SU-DHL-6 (cell line): Measurements from ENCODE around the gene TLE1.

Source experiments
- H2AFZ ChIP-seq: fragments of 200-600 bp; sonication (generic); 2 replicates; pipeline ENCODE4 v1.6.1; 2014; ENCODE audit warnings: low read depth, mild to moderate bottlenecking, moderate library complexity, mixed read lengths, antibody characterized with exemption, low read length; ENCODE audit not compliant: severe bottlenecking
- H3F3A ChIP-seq: fragments of 200-600 bp; shearing (Covaris generic); 2 replicates; pipeline ENCODE4 v1.6.0; 2016; ENCODE audit warnings: antibody characterized with exemption, mild to moderate bottlenecking; ENCODE audit not compliant: insufficient read depth
- H3K27ac ChIP-seq: fragments of 200-600 bp; sonication (generic); 2 replicates; pipeline ENCODE4 v1.5.1; 2016; ENCODE audit warnings: low read depth, mild to moderate bottlenecking, low read length, moderate library complexity, mixed read lengths
- H3K27me3 ChIP-seq: fragments of 200-600 bp; sonication (generic), shearing (Covaris generic); 2 replicates; pipeline ENCODE4 v1.6.0; 2014; ENCODE audit warnings: mild to moderate bottlenecking, low read length
- H3K36me3 ChIP-seq: fragments of 200-600 bp; sonication (generic); 2 replicates; pipeline ENCODE4 v1.6.1; 2014; ENCODE audit warnings: mild to moderate bottlenecking, low read length, mixed read lengths
- H3K4me2 ChIP-seq: fragments of 300-600, 200-600 bp; shearing (Covaris generic), sonication (generic); 2 replicates; pipeline ENCODE4 v1.6.0; 2014; ENCODE audit warnings: low read length, low read depth, mild to moderate bottlenecking; ENCODE audit not compliant: poor library complexity, severe bottlenecking
- H3K4me3 ChIP-seq: fragments of 200-600 bp; sonication (generic); 2 replicates; pipeline ENCODE4 v1.5.1; 2014; ENCODE audit warnings: antibody characterized with exemption, low read length, mild to moderate bottlenecking, mixed read lengths; ENCODE audit not compliant: insufficient read depth, poor library complexity, severe bottlenecking
- H3K79me2 ChIP-seq: fragments of 200-600 bp; sonication (generic); 2 replicates; pipeline ENCODE4 v1.6.1; 2014; ENCODE audit warnings: mild to moderate bottlenecking, low read length, moderate library complexity; ENCODE audit not compliant: insufficient read depth
- H3K9ac ChIP-seq: fragments of 200-600 bp; sonication (generic); 2 replicates; pipeline ENCODE4 v1.7.0; 2014; ENCODE audit warnings: mild to moderate bottlenecking, low read length
- H3K9me2 ChIP-seq: fragments of 200-600 bp; sonication (generic); replicated peaks from 2 replicates; pipeline ENCODE4 v1.6.1; 2014; ENCODE audit warnings: low read length; ENCODE audit not compliant: insufficient read depth
- H3K9me3 ChIP-seq: fragments of 200-600 bp; sonication (generic); 2 replicates; pipeline ENCODE4 v1.6.1; 2014; ENCODE audit warnings: low read length, mixed read lengths; ENCODE audit not compliant: insufficient read depth
- H4K20me1 ChIP-seq: fragments of 200-600 bp; sonication (generic); 2 replicates; pipeline ENCODE4 v1.6.1; 2014; ENCODE audit warnings: low read depth, mild to moderate bottlenecking, antibody characterized with exemption, low read length, moderate library complexity, mixed read lengths
- EZH2phosphoT487 ChIP-seq: fragments of 200-600 bp; sonication (generic), shearing (Covaris generic); conservative IDR thresholded peaks from 2 replicates; pipeline ENCODE4 v1.6.1; 2018; ENCODE audit warnings: mild to moderate bottlenecking, antibody characterized with exemption, low read length, moderate library complexity, mixed read lengths
- TF ChIP-seq, protein P1 (sequence below): fragments of 200-600 bp; sonication (generic); IDR thresholded peaks from one replicate; pipeline ENCODE4 v1.5.1; 2017; ENCODE audit warnings: antibody characterized with exemption, mild to moderate bottlenecking, low read length, moderate library complexity; ENCODE audit not compliant: insufficient read depth, poor library complexity, severe bottlenecking

The TLE1 gene

GRCh38 chr9:81598123-81598497, 91.2 kb downstream of the TLE1 start:
- Histone ChIP-seq H3K27me3 (no peaks in the 10 kb centered on the region), H3K79me2 (no peaks in the 10 kb centered on the region), H3K9me3 (no peaks in the 10 kb centered on the region), H3F3A (no peaks in the 10 kb centered on the region), H3K27ac (no peak overlapping the region), H4K20me1 (no peaks in the 10 kb centered on the region), H3K4me3 (no peak overlapping the region), H3K4me2 (no peak overlapping the region), H3K9ac (no peak overlapping the region), H3K9me2 (no peaks in the 10 kb centered on the region), H3K36me3 (no peaks in the 10 kb centered on the region), H2AFZ (no peak overlapping the region)
- no peak for TF ChIP-seq EZH2phosphoT487
- TF ChIP-seq, protein P1, sequence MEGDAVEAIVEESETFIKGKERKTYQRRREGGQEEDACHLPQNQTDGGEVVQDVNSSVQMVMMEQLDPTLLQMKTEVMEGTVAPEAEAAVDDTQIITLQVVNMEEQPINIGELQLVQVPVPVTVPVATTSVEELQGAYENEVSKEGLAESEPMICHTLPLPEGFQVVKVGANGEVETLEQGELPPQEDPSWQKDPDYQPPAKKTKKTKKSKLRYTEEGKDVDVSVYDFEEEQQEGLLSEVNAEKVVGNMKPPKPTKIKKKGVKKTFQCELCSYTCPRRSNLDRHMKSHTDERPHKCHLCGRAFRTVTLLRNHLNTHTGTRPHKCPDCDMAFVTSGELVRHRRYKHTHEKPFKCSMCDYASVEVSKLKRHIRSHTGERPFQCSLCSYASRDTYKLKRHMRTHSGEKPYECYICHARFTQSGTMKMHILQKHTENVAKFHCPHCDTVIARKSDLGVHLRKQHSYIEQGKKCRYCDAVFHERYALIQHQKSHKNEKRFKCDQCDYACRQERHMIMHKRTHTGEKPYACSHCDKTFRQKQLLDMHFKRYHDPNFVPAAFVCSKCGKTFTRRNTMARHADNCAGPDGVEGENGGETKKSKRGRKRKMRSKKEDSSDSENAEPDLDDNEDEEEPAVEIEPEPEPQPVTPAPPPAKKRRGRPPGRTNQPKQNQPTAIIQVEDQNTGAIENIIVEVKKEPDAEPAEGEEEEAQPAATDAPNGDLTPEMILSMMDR, result no peak

GRCh38 chr9:81597419-81598122, 91.8 kb downstream of the TLE1 start:
- Histone ChIP-seq H3K4me3 (no peak overlapping the region), H3K9me2 (no peaks in the 10 kb centered on the region), H4K20me1 (no peaks in the 10 kb centered on the region), H3K4me2 (no peak overlapping the region), H3F3A (no peaks in the 10 kb centered on the region), H3K36me3 (no peaks in the 10 kb centered on the region), H3K9ac (no peak overlapping the region), H3K27ac (no peak overlapping the region), H3K79me2 (no peaks in the 10 kb centered on the region), H2AFZ (no peak overlapping the region), H3K9me3 (no peaks in the 10 kb centered on the region), H3K27me3 (no peaks in the 10 kb centered on the region)
- TF ChIP-seq, protein P1, result no peak
- TF ChIP-seq EZH2phosphoT487, result no peak

- TF ChIP-seq EZH2phosphoT487, result no peak
- TF ChIP-seq, protein P1, result no peak
- H3K9ac ChIP-seq, result no peak overlapping the region
- H3K4me3 ChIP-seq, result no peak overlapping the region
- no peaks in the 10 kb centered on the region for H3K36me3 ChIP-seq
- no peak overlapping the region for H3K4me2 ChIP-seq
- H3K27me3 ChIP-seq, result no peaks in the 10 kb centered on the region
- no peaks in the 10 kb centered on the region for H4K20me1 ChIP-seq
- H3K27ac ChIP-seq, result no peak overlapping the region
- H3K9me3 ChIP-seq, result no peaks in the 10 kb centered on the region
- no peaks in the 10 kb centered on the region for H3K9me2 ChIP-seq
- H3F3A ChIP-seq, result no peaks in the 10 kb centered on the region
- no peak overlapping the region for H2AFZ ChIP-seq
- no peaks in the 10 kb centered on the region for H3K79me2 ChIP-seq
Measured at GRCh38 chr9:81596679-81597418, 92.5 kb downstream of the TLE1 start.
